Esophagus muscularis mucosa (tissue), 4 donors: Measurements from ENCODE around the gene RAB15. TPM values are rescaled to one million over a fixed set of nuclear protein-coding genes. Genes with fewer than 3 reads are reported as not detected.

Experiments
- DNase-seq: peaks from one replicate; pipeline ENCODE4 v3.0.0-alpha.2; 2017; ENCODE audit errors: extremely low spot score
- H3K27ac ChIP-seq, 4 donors: fragments of 200-600 bp; sonication (generic); replicated peaks in 1 of 4; 1 replicate in 3 of 4; 2 replicates in 1 of 4; pipeline ENCODE4 v1.5.1; 2016 to 2019; ENCODE audit warnings: mild to moderate bottlenecking in 1 of 4
- H3K27me3 ChIP-seq, 4 donors: fragments of 200-600 bp; sonication (generic); one replicate each; pipeline versions ENCODE4 v1.5.1 to v1.6.0; 2016 to 2019
- H3K36me3 ChIP-seq, 4 donors: fragments of 200-600 bp; sonication (generic); one replicate each; pipeline ENCODE4 v1.5.1; 2016 to 2019
- H3K4me1 ChIP-seq, 4 donors: fragments of 200-600 bp; sonication (generic); one replicate each; pipeline ENCODE4 v1.5.1; 2016 to 2019
- H3K4me3 ChIP-seq, 4 donors: fragments of 200-600 bp; sonication (generic); 1 replicate in 2 of 4; 2 replicates in 2 of 4; pipeline ENCODE4 v1.5.1; 2016 to 2019; ENCODE audit warnings: mild to moderate bottlenecking in 4 of 4, moderate library complexity in 1 of 4
- H3K9me3 ChIP-seq, 4 donors: fragments of 200-600 bp; sonication (generic); 1 replicate in 3 of 4; 2 replicates in 1 of 4; pipeline ENCODE4 v1.5.1; 2016 to 2019
- EP300 ChIP-seq: sonication (generic); formaldehyde crosslinking; IDR thresholded peaks from one replicate; pipeline ENCODE4 v1.6.1; 2017; ENCODE audit warnings: antibody characterized with exemption
- POLR2A ChIP-seq: fragments of 450-650 bp; IDR thresholded peaks from one replicate; pipeline ENCODE4 v1.6.1; 2017; ENCODE audit warnings: antibody characterized with exemption, moderate library complexity, mild to moderate bottlenecking, low read depth
- POLR2AphosphoS5 ChIP-seq, 2 donors: sonication (generic); formaldehyde crosslinking; IDR thresholded peaks; one replicate each; pipeline ENCODE4 v1.6.1; 2017; ENCODE audit warnings: antibody characterized with exemption in 2 of 2
- WGBS: methylation state at CpG from one replicate; pipeline ENCODE4 v1.1.5; 2018; 5-methylcytosine and 5-hydroxymethylcytosine counted together
- intact Hi-C: fragments of 100-400 bp; cut with DNase I; formaldehyde crosslinking; loops from one replicate; pipeline ENCODE4 v1.15.1; 2023
- total RNA-seq, 4 donors: library from RNA; depleted of rRNA; stranded (reverse); fragments of >200 nt; gene quantifications; one replicate each; pipeline versions ENCODE4 v1.1.0 to v1.2.1, GENCODE V29; 2016
- TF ChIP-seq, protein P1 (sequence below), 3 experiments: fragments of 200-600 bp in 2 of 3; fragments of 450-650 bp in 1 of 3; sonication (generic) in 2 of 3; IDR thresholded peaks; one replicate each; pipeline ENCODE4 v1.5.1; 2017 to 2019; ENCODE audit warnings: antibody characterized with exemption in 3 of 3, mild to moderate bottlenecking in 2 of 3, moderate library complexity in 1 of 3

RAB15 gene
- total RNA-seq, 4 donors from 2014 or later, result 3.7 to 11.4 (median 7.1) TPM

DNA sequence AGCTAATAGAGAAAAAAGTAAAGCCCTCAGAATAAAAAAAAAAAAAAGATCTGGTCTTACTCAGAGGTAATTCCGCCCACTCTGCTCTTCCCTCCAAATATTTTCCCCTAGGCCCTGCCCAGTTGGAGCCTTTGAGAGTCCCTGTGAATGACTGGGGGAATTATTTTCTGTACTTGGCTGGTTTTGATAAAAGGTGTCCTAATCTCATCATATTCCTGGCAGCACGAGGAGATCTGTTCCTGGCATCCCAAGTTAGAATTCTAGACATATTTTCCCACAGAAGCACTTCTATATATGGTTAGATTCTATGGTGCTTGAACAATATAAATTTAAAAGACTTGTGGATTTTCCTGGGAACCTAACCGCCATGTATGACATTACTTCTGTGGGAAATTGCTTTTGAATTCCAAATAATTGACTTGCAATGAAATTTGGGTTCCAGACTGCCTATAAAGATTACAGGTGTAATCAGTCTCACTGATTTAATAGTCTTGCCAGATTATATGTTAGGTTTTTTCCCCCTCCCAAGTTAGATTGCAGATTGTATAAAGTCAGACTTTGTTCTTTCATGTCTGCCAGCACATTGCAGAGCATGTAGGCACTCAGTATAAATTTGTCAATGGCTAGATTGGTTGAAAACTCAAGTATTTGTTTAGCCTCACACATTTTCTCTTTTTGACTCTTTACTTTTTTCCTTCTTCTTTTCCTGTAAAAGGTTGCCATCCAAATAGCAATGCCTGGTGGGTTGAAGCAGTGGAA lies 41.9 kb downstream of the RAB15 start:
- H3K27ac ChIP-seq, result peak overlapping the region; percentile 58 to 78 (median 67)
- H3K4me3 ChIP-seq, result no peak overlapping the region
- 45% methylated on average over 3 of the region's 3 CpGs for WGBS
- peaks cover 5 to 80% (median 61%) of the 10 kb centered on the region in 4 donors for H3K36me3 ChIP-seq
- DNase-seq, result peak; percentile 45
- TF ChIP-seq, protein P1, sequence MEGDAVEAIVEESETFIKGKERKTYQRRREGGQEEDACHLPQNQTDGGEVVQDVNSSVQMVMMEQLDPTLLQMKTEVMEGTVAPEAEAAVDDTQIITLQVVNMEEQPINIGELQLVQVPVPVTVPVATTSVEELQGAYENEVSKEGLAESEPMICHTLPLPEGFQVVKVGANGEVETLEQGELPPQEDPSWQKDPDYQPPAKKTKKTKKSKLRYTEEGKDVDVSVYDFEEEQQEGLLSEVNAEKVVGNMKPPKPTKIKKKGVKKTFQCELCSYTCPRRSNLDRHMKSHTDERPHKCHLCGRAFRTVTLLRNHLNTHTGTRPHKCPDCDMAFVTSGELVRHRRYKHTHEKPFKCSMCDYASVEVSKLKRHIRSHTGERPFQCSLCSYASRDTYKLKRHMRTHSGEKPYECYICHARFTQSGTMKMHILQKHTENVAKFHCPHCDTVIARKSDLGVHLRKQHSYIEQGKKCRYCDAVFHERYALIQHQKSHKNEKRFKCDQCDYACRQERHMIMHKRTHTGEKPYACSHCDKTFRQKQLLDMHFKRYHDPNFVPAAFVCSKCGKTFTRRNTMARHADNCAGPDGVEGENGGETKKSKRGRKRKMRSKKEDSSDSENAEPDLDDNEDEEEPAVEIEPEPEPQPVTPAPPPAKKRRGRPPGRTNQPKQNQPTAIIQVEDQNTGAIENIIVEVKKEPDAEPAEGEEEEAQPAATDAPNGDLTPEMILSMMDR (IDR thresholded peaks at IDR 0.05), result no peak
- no peak for TF ChIP-seq POLR2A
- no peak for TF ChIP-seq POLR2AphosphoS5 (IDR thresholded peaks at IDR 0.05)
- TF ChIP-seq EP300, result no peak
- no peaks in the 10 kb centered on the region for H3K9me3 ChIP-seq
- intact Hi-C loops, result no loop called here
- peaks cover 24 to 50% (median 43%) of the 10 kb centered on the region in 4 donors for H3K4me1 ChIP-seq
- no peaks in the 10 kb centered on the region for H3K27me3 ChIP-seq

DNA sequence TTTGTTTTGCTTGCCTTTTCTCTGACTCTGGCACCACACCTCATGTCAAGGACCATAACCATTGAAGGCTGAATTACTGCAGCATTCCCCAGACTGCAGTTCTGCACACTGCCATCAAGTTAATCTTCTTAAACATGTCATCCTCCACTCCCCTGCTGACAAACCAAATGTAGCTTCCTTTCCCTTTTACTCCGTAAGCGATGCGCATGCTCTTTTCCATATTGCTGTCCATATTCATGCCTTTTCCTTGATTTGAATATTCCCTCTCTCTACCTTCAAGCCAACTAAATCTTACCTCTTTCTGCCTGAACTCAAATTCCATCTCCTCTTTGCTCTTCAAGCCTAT lies 43.1 kb downstream of the RAB15 start:
- no peaks in the 10 kb centered on the region for H3K27me3 ChIP-seq
- H3K9me3 ChIP-seq, result no peaks in the 10 kb centered on the region
- peak overlapping the region; percentile 58 to 78 (median 67) for H3K27ac ChIP-seq
- no peak for TF ChIP-seq POLR2A
- no peak for TF ChIP-seq POLR2AphosphoS5 (IDR thresholded peaks at IDR 0.05)
- no peak for TF ChIP-seq EP300
- TF ChIP-seq, protein P1 (IDR thresholded peaks at IDR 0.05), result no peak
- H3K36me3 ChIP-seq, result peaks cover 0 to 87% (median 66%) of the 10 kb centered on the region in 4 donors
- intact Hi-C loops, result no loop called here
- no peak for DNase-seq
- H3K4me1 ChIP-seq, result peaks cover 24 to 40% (median 35%) of the 10 kb centered on the region in 4 donors
- no peak overlapping the region for H3K4me3 ChIP-seq
- 100% methylated on average over 3 of the region's 3 CpGs for WGBS

DNA sequence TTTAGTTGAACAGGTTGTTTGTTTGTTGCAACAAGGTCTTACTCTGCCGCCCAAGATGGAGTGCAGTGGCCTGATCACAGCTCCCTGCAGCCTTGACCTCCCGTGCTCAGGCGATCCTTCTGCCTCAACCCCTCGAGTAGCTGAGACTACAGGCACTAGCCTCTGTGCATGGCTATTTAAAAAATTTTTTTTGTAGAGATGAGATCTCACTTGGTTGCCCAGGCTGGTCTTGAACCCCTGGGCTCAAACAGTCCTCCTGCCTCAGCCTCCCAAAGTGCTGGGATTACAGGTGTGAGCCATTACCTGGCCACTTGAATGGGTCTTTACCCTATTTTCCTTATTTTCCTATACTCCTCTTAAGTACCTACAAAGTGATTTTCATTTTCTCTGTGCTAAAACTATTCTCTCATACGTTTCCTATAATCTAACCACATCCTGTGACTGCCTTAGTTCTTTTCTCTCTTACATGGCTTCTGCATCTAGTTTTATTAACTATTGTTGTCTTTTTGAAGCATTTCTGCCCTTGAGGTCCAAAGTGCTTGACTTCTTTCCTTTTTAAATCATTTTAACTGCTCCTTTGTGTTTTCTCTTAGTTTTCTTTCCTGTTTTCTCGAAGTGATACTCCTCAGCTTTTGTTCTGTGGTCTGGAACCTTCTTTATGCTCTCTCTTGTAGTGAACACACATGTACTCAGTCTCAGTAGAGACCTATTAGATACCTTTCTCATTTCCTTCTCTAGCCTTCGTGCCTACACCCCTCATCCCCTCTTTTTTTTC lies 43.7 kb downstream of the RAB15 start:
- H3K27ac ChIP-seq, result peak overlapping the region in 2 of 4 donors; percentile 64 to 78
- no peaks in the 10 kb centered on the region for H3K9me3 ChIP-seq
- peak; percentile 47 for DNase-seq
- peaks cover 24 to 40% (median 35%) of the 10 kb centered on the region in 4 donors for H3K4me1 ChIP-seq
- no peak overlapping the region for H3K4me3 ChIP-seq
- intact Hi-C loops, result no loop called here
- peaks cover 0 to 83% (median 63%) of the 10 kb centered on the region in 4 donors for H3K36me3 ChIP-seq
- TF ChIP-seq EP300 (no peak), POLR2A (no peak)
- TF ChIP-seq, protein P1 (IDR thresholded peaks at IDR 0.05), result no peak
- H3K27me3 ChIP-seq, result no peaks in the 10 kb centered on the region
- 85% methylated on average over 7 of the region's 7 CpGs for WGBS

DNA sequence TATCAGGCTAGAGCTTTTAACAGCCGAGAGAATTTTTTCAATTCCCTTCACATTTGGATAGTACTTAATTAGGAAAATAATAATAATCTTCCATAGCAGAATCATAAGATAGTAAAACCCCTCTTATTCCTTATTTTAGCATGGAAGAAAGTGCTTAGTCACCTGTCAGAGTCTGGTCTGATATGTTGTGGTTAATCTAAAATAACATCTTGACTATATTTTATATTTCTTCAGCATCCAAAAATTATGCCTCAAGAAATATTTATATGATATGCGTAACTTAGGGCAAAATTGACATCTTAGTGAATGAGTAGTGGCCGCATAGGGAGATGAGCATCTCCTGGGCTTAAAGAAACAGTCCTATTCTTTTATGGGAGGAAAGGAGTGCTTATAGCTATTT lies 45.1 kb downstream of the RAB15 start:
- Histone ChIP-seq H3K4me3 (no peak overlapping the region), H3K27me3 (no peaks in the 10 kb centered on the region), H3K27ac (no peak overlapping the region), H3K9me3 (no peaks in the 10 kb centered on the region), H3K36me3 (peaks cover 0 to 69% (median 51%) of the 10 kb centered on the region in 4 donors), H3K4me1 (peaks cover 24 to 37% (median 35%) of the 10 kb centered on the region in 4 donors)
- WGBS, result 86% methylated on average over 3 of the region's 3 CpGs
- no peak for DNase-seq
- intact Hi-C loops, result no loop called here
- TF ChIP-seq POLR2A (no peak), POLR2AphosphoS5 (IDR thresholded peaks at IDR 0.05) (no peak), EP300 (no peak)
- TF ChIP-seq, protein P1 (IDR thresholded peaks at IDR 0.05), result no peak
